ENCODE results near the gene BOD1L1.

GRCh38 chr4:13545394-13545808 lies 82.1 kb downstream of the BOD1L1 start:
- TF ChIP-seq EZH2phosphoT487 (IDR thresholded peaks at IDR 0.05; ENCODE audit: insufficient read depth, low read depth): no peak
- no peak for TF ChIP-seq EZH2 (IDR thresholded peaks at IDR 0.05; ENCODE audit: insufficient read depth, poor library complexity, severe bottlenecking)
